HG02610 (cell line): Measurements from ENCODE around the gene ADSS1.

Experiments
- ATAC-seq: cut with Tn5 transposase; IDR thresholded peaks from one replicate; pipeline ENCODE4 v1.9.1; 2021; ENCODE audit warnings: mild to moderate bottlenecking, moderate library complexity; ENCODE audit not compliant: unreplicated experiment

ADSS1 gene

GRCh38 chr14:104686624-104687517 lies 37.2 kb upstream of the ADSS1 start:
- ATAC-seq, result no peak

- no peak for ATAC-seq
Observed at GRCh38 chr14:104687601-104688504, 36.2 kb upstream of the ADSS1 start.

- ATAC-seq, result no peak
Observed at GRCh38 chr14:104688505-104689108, 35.4 kb upstream of the ADSS1 start.

DNA sequence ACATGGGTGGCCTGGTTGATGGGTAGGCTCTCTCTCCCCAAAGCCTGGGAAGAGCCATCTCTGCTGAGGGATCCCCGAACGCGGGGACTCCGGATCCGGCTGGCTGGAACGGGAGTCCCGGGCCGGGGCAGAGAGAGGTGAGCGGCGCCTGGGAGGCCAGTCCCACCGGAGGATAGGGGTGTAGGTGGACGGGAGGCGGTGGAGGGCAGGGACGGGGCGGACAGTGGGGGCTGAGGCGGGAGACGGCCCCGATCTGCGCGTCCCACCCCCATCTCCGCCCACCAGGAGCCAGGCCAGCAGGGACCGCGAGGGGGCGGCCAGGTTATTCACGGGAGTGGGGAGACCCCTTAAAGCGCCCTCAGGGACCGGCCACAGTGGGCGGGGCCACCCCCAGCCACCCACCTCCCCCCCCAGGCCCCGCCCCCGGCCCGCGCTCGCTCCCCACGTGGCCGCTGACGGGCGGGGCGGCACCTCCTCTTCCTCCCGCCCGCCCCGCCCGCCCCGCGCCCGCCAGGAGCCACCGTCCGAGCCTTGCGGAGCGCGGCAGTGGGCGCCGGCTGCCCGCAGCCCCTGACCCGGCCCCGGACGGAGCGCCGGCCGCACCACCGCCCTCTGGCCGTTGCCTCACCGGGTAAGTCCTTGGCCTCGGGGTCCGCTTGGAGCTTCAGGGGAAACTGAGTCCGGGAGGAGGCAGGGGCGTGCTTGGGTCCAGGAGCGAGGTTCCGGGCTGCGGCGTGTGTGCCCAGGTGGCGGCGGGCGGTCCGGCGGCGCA lies 34.7 kb upstream of the ADSS1 start, which contains the start of gene INF2:
Gene INF2 (plus strand): TSS at position 510 of the 772 bp plus-strand sequence. CDS start 11,748 bp downstream, outside the sequence.
- no peak for ATAC-seq

DNA sequence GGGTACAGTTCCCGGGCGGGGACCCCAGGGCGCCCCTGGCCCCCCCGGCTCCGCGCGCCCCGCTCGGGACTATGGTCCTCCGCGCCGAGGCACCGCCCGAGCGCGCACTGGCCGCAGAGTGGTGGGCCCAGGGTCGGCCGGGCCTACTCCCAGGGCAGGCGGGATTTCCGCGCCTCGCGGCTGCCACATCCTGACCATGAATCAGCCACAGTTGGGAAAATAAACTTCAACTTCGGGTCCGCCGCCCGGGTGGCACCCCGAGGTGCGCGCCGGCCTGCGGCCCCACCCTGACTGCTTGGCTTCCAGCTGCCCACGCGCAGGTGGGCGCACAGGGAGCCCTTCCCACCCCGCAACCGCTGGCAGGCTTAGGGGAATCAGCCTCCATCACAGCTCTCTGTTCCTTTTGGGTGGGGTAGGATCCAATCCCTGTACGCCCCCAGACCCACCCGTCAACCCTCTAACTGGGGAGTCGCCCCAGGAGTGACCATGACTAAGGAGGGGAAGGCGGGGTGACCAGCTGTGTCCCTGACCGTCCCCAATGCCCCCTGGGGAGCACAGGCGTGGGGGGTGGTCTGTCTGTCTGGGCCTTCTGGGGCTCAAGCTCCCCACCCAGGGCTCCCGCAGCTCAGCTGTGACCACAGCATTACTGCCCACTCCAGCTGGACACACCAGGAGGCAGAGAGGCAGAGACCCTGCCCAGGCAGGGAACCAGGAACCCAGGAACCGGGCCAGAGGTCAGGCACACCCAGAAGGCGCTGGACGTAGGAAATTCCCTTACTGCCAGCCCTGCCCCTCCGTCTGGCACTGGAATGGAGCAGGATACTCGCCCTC lies 33.9 kb upstream of the ADSS1 start:
- no peak for ATAC-seq

DNA sequence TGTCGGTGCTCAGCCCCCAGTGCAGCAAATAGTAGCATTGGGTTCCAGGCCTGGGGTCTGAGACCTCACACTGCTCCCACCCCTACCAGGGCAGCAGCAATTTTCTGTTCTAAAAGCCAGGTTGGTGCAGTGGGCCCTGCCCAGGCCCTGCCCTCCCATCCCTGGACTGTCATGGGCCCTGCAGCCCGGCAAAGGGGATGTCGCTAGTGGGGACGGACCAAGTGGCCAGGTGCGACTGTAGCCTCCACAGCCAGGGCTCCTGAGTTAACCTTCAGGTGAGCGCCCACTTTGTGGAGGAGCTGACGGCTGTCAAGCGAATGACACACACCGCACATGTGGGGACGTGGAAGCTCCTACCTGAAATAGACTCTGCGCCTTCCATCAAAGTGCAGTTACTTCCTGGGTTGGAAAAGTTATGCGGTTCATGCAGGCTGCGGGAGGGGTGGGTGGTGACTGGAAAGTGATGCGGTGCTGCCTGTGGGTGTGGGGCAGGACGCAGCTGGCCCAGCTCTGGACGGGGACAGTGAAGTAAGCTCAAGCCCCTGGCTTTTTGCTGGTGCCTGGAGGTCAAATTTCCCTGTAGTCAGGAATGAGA lies 33.1 kb upstream of the ADSS1 start:
- ATAC-seq, result no peak

DNA sequence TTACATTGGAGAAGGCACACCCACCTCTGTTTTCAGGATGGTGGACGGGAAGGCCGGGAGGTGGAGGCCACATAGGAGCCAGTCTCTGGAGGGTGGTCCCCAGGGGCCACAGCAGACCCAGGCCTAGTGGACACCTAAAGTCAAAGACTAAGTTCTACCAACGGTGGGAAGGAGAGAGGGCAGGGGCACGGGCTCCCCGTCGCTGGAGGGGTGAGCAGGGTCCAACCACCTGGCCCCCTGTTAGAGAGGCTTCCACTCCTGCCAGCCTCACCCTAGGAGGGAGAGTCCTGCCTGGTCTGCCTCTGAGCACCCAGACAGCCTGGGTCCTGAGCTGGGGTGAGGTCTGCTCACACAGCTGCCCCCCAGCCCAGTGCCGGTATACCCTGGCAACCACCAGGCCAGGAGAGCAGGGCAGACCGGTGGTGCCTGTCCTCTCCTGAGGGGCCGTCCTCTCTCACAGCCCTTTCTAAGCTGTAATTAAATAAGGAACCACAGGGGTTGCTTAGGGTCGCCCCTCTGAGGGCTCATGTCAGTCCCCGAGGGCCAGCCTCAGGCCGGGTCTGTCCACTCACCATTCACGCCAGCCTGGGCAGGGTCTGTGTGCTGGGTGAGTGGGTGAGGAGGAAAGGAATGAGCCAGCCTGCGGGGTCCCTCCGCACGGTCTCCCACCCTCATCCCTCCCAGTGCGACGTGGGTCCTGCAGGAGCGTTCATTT lies 32.3 kb upstream of the ADSS1 start:
- no peak for ATAC-seq

DNA sequence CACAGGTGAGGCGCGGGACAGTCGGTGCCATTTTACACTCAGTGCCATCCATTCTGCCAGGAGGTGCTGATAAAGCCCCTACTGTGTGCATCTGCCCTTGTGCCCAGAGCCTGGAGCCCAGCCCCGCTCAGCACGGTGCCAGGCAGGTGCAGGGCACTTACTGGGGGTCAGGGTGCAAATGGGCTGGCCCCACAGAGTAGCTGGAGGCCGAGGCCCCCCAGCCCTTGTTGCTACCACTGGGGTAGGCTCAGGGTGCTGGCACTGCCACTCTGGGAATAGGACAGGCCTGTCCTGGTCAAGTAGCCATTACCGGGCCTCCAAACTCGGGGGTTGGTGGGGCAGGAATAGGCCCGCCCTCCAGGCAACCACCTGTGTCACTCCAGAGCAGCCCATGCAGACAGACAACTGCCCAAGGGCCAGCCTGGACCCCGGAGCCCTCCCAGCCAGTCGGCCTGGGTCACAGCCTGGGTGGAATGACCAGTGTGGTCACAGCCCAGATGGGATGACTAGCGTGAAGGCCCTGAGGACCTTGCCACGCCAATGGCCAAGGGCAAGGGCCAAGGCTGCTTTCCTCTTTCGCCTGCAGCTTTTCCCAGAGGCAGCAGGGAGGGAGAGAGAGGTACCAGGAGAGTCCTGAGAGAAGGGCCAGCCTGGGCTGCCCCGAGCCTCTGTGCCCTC lies 31.6 kb upstream of the ADSS1 start:
- no peak for ATAC-seq

DNA sequence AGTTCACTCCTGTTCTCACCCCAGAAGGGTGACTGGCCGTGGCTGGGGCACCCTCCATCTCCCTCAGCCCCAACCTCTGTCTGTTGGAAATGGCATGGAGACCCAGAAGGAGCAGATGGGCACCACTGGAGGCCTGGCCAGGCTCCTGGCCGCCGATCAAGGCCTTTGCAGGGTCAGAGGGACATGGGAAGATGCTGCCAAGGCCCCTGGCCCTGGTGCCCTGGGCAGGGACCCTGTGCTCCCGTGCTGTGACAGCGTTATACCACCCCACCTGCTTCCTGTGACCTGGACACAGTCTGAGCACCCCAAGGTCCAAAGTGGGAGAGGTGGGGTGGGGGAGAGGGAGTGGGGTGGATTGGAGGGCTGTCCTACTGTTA lies 31.1 kb upstream of the ADSS1 start:
- no peak for ATAC-seq

DNA sequence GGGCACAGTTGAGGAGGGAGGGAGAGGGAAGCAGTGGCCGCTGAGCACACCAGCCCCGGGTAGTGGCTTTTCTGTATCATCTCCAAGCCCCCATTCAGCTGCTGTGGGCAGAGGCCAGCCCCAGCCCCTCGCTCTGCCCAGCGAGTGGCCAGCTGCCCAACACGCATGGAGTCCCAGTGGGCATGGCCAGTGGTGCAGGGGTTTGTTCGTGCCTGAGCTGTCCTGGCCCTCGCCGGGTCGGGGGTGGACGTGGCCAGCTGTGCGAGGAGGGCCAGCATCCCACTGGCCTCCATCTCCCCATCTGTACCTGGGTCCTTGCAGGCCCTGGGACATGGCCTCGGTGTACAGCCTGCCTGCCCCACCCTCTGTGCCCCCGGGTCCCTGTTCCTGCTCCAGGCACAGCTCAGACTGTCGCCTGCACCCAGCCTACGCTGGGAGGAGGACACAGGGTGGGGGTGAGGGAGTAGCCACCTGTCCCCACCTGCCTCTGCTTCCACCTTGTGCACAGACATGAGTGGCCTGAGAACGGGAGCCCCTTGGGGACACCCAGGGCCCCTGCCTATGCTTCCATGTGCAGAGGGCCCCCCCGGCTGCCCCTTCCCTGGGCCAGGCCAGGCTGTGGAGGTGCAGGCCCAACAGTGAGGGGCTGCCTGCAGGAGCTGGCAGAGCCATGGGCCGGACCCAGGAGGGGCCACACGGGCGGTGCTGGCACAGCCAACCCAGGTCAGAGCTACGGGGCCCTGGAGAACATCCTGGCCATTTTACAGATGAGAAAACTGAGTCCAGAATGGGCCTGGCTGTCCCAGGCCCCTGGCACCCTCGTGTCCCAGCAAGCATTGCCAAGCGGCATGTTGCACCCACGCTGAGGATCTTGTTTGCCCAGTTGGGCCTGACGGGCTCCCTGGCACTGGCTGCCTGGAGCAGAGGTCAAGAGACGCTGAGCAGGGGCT lies 30.3 kb upstream of the ADSS1 start:
- ATAC-seq, result no peak

GRCh38 chr14:104694475-104694950 lies 29.5 kb upstream of the ADSS1 start:
- no peak for ATAC-seq

GRCh38 chr14:104694991-104695659 lies 28.9 kb upstream of the ADSS1 start:
- no peak for ATAC-seq

DNA sequence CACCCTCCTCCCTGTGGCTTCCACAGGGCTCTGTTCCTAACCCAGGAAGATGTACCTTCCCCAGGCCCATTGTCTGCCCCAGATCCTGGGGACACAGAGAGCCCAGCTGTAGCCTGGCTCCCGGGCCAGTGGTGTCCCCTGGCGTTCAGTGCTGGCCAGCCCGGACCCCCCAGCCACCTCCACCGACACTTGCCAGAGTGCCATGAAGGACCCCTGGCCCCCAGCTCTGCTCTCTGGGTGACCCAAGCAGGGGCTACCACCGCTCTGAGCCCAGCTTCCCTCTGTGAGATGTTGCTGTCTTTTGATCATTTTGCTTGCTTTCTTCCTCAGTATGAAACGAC lies 28.4 kb upstream of the ADSS1 start:
- no peak for ATAC-seq

GRCh38 chr14:104696671-104697316 lies 27.2 kb upstream of the ADSS1 start:
- ATAC-seq, result no peak

GRCh38 chr14:104697317-104697703 lies 26.7 kb upstream of the ADSS1 start:
- ATAC-seq, result no peak
